GM23338 (cell line): ENCODE measurements around the gene CAPN10. TPM values are rescaled to one million over a fixed set of nuclear protein-coding genes. Genes with fewer than 3 reads are reported as not detected.

Experiments
- ATAC-seq: fragments of 200-7000 bp; cut with Tn5 transposase; 3 replicates; pipeline ENCODE4 v1.9.1; 2020
- DNase-seq: peaks from one replicate; pipeline ENCODE4 v3.0.0-alpha.2; 2015; ENCODE audit warnings: low spot score
- H2AFZ ChIP-seq: fragments of 200-600 bp; sonication (generic); 2 replicates; pipeline ENCODE4 v1.8.0; 2016; ENCODE audit warnings: antibody characterized with exemption, mild to moderate bottlenecking, moderate library complexity
- H3F3A ChIP-seq: fragments of 200-600 bp; sonication (generic); replicated peaks from 2 replicates; pipeline ENCODE4 v1.8.0; 2017; ENCODE audit warnings: antibody characterized with exemption, mixed run types, low read depth
- H3K27ac ChIP-seq: fragments of 200-600 bp; sonication (generic); 2 replicates; pipeline ENCODE4 v1.6.1; 2016; ENCODE audit warnings: low read depth
- H3K27me3 ChIP-seq: fragments of 200-600 bp; sonication (generic); 2 replicates; pipeline ENCODE4 v1.8.0; 2016; ENCODE audit warnings: mild to moderate bottlenecking, mixed run types, moderate library complexity; ENCODE audit not compliant: insufficient read depth
- H3K36me3 ChIP-seq: fragments of 200-600 bp; sonication (generic); 2 replicates; pipeline ENCODE4 v1.8.0; 2016; ENCODE audit warnings: mild to moderate bottlenecking; ENCODE audit not compliant: insufficient read depth
- H3K4me1 ChIP-seq: fragments of 200-600 bp; sonication (generic); 2 replicates; pipeline ENCODE4 v1.8.0; 2016; ENCODE audit warnings: mild to moderate bottlenecking, moderate library complexity; ENCODE audit not compliant: insufficient read depth
- H3K4me2 ChIP-seq: fragments of 200-600 bp; sonication (generic); 2 replicates; pipeline ENCODE4 v1.7.1; 2017; ENCODE audit warnings: mixed run types
- H3K4me3 ChIP-seq: fragments of 200-600 bp; sonication (generic); 2 replicates; pipeline ENCODE4 v1.6.1; 2016; ENCODE audit warnings: mixed run types
- H3K79me2 ChIP-seq: fragments of 200-600 bp; sonication (generic); replicated peaks from 2 replicates; pipeline ENCODE4 v1.8.0; 2017; ENCODE audit warnings: mild to moderate bottlenecking; ENCODE audit not compliant: insufficient read depth
- H3K9me2 ChIP-seq: fragments of 200-600 bp; sonication (generic); 2 replicates; pipeline ENCODE4 v1.8.0; 2017; ENCODE audit not compliant: insufficient read depth
- H4K20me1 ChIP-seq: fragments of 200-600 bp; sonication (generic); replicated peaks from 2 replicates; pipeline ENCODE4 v1.8.0; 2017; ENCODE audit warnings: mild to moderate bottlenecking; ENCODE audit not compliant: insufficient read depth
- H3K27ac Mint-ChIP-seq: 2 replicates; pipeline ENCODE4 v1.8.0; 2020; ENCODE audit warnings: inconsistent platforms, mild to moderate bottlenecking, moderate library complexity, mixed read lengths
- H3K27me3 Mint-ChIP-seq: 3 replicates; pipeline ENCODE4 v1.8.0; 2022; ENCODE audit warnings: low read depth, mild to moderate bottlenecking, moderate library complexity, mixed read lengths, inconsistent platforms; ENCODE audit not compliant: insufficient read depth, poor library complexity
- H3K36me3 Mint-ChIP-seq: 3 replicates; pipeline ENCODE4 v1.8.0; 2021; ENCODE audit warnings: low read depth, mild to moderate bottlenecking, inconsistent platforms, moderate library complexity, mixed read lengths
- H3K4me1 Mint-ChIP-seq: 3 replicates; pipeline ENCODE4 v1.8.0; 2020; ENCODE audit warnings: mild to moderate bottlenecking, inconsistent platforms, mixed read lengths
- H3K4me3 Mint-ChIP-seq: 3 replicates; pipeline ENCODE4 v1.8.0; 2021; ENCODE audit warnings: moderate library complexity, mild to moderate bottlenecking, inconsistent platforms, mixed read lengths
- H3K9me3 Mint-ChIP-seq: 3 replicates; pipeline ENCODE4 v1.8.0; 2020; ENCODE audit warnings: moderate library complexity, mild to moderate bottlenecking, inconsistent platforms, mixed read lengths
- CREB1 ChIP-seq: fragments of 250-450 bp; sonication (Bioruptor Pico); IDR thresholded peaks from 2 replicates; pipeline ENCODE4 v1.5.0; 2020; ENCODE audit warnings: low read depth, mild to moderate bottlenecking, moderate library complexity
- ETS1 ChIP-seq: IDR thresholded peaks from 2 replicates; pipeline ENCODE4 v1.6.1; 2016; ENCODE audit warnings: antibody characterized with exemption
- EZH2 ChIP-seq: fragments of 200-600 bp; sonication (generic); IDR thresholded peaks from one replicate; pipeline ENCODE4 v1.8.0; 2017; ENCODE audit warnings: antibody characterized with exemption, mild to moderate bottlenecking, low read depth; ENCODE audit not compliant: unreplicated experiment
- EZH2phosphoT487 ChIP-seq: fragments of 200-600 bp; sonication (generic); IDR thresholded peaks from one replicate; pipeline ENCODE4 v1.8.1; 2018; ENCODE audit warnings: antibody characterized with exemption; ENCODE audit not compliant: unreplicated experiment
- JUNB ChIP-seq: IDR thresholded peaks from one replicate; pipeline ENCODE4 v1.6.1; 2016; ENCODE audit warnings: antibody characterized with exemption; ENCODE audit not compliant: unreplicated experiment
- NANOG ChIP-seq: IDR thresholded peaks from 2 replicates; pipeline ENCODE4 v1.6.1; 2016; ENCODE audit warnings: antibody characterized with exemption, borderline replicate concordance
- POLR2AphosphoS5 ChIP-seq: IDR thresholded peaks from 2 replicates; pipeline ENCODE4 v1.6.1; 2016; ENCODE audit warnings: antibody characterized with exemption, low read depth
- STAT1 ChIP-seq: IDR thresholded peaks from one replicate; pipeline ENCODE4 v1.6.1; 2016; ENCODE audit warnings: antibody characterized with exemption; ENCODE audit not compliant: unreplicated experiment
- ZNF114 ChIP-seq: fragments of 250-450 bp; sonication (Bioruptor Pico); IDR thresholded peaks from 2 replicates; pipeline ENCODE4 v1.5.0; 2020; ENCODE audit warnings: mild to moderate bottlenecking, moderate library complexity
- polyA plus RNA-seq: library from polyadenylated mRNA; unstranded; fragments of >200 nt; fragmentation: Nextera tagmentation; extraction: Ambion mirVana; gene quantifications from 2 replicates; pipeline ENCODE4 v1.2.1, GENCODE V29; 2016
- total RNA-seq: library from RNA; depleted of rRNA; stranded (reverse); fragments of >200 nt; shearing (Covaris generic); gene quantifications from 2 replicates; pipeline ENCODE4 v1.2.3, GENCODE V29; 2014
- TF ChIP-seq, protein P1 (sequence below), 2 experiments: fragments of 200-600 bp in 1 of 2; sonication (generic) in 1 of 2; conservative IDR thresholded peaks; 2 replicates each; pipeline versions ENCODE4 v1.5.1 to v1.6.1; 2016 to 2017; ENCODE audit warnings: antibody characterized with exemption in 2 of 2, low read depth in 2 of 2, mild to moderate bottlenecking in 2 of 2, moderate library complexity in 1 of 2
- TF ChIP-seq, protein P2 (sequence below): IDR thresholded peaks from one replicate; pipeline ENCODE4 v1.6.1; 2018; ENCODE audit warnings: antibody characterized with exemption; ENCODE audit not compliant: unreplicated experiment

The CAPN10 gene
- total and polyA plus RNA-seq, 2 experiments from 2014 or later: 30.2 to 59.8 TPM

GRCh38 chr2:240604939-240605716 is 18.6 kb downstream of the CAPN10 start:
- Mint-ChIP-seq H3K27ac (no peak overlapping the region; the same call in 1 of the 2 replicates), H3K36me3 (no peaks in the 10 kb centered on the region; the same call in 2 of the 3 replicates), H3K9me3 (no peaks in the 10 kb centered on the region), H3K4me1 (no peaks in the 10 kb centered on the region), H3K27me3 (peaks cover 2% of the 10 kb centered on the region), H3K4me3 (no peak overlapping the region)
- Histone ChIP-seq H3K79me2 (no peaks in the 10 kb centered on the region), H3F3A (no peaks in the 10 kb centered on the region), H3K4me1 (no peaks in the 10 kb centered on the region), H3K4me3 (no peak overlapping the region), H3K9me2 (no peaks in the 10 kb centered on the region), H3K27me3 (no peaks in the 10 kb centered on the region), H3K27ac (no peak overlapping the region), H2AFZ (no peak overlapping the region), H3K4me2 (no peak overlapping the region), H3K36me3 (no peaks in the 10 kb centered on the region), H4K20me1 (no peaks in the 10 kb centered on the region)
- TF ChIP-seq POLR2AphosphoS5 (no peak), STAT1 (no peak), EZH2phosphoT487 (no peak), EZH2 (no peak), ZNF114 (CRISPR knock-in tag) (no peak), JUNB (no peak), NANOG (no peak), ETS1 (no peak), CREB1 (no peak)
- TF ChIP-seq, protein P1, sequence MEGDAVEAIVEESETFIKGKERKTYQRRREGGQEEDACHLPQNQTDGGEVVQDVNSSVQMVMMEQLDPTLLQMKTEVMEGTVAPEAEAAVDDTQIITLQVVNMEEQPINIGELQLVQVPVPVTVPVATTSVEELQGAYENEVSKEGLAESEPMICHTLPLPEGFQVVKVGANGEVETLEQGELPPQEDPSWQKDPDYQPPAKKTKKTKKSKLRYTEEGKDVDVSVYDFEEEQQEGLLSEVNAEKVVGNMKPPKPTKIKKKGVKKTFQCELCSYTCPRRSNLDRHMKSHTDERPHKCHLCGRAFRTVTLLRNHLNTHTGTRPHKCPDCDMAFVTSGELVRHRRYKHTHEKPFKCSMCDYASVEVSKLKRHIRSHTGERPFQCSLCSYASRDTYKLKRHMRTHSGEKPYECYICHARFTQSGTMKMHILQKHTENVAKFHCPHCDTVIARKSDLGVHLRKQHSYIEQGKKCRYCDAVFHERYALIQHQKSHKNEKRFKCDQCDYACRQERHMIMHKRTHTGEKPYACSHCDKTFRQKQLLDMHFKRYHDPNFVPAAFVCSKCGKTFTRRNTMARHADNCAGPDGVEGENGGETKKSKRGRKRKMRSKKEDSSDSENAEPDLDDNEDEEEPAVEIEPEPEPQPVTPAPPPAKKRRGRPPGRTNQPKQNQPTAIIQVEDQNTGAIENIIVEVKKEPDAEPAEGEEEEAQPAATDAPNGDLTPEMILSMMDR (conservative IDR thresholded peaks at IDR 0.05; ENCODE audit: low read depth in 2 of 2): no peak
- TF ChIP-seq, protein P2, sequence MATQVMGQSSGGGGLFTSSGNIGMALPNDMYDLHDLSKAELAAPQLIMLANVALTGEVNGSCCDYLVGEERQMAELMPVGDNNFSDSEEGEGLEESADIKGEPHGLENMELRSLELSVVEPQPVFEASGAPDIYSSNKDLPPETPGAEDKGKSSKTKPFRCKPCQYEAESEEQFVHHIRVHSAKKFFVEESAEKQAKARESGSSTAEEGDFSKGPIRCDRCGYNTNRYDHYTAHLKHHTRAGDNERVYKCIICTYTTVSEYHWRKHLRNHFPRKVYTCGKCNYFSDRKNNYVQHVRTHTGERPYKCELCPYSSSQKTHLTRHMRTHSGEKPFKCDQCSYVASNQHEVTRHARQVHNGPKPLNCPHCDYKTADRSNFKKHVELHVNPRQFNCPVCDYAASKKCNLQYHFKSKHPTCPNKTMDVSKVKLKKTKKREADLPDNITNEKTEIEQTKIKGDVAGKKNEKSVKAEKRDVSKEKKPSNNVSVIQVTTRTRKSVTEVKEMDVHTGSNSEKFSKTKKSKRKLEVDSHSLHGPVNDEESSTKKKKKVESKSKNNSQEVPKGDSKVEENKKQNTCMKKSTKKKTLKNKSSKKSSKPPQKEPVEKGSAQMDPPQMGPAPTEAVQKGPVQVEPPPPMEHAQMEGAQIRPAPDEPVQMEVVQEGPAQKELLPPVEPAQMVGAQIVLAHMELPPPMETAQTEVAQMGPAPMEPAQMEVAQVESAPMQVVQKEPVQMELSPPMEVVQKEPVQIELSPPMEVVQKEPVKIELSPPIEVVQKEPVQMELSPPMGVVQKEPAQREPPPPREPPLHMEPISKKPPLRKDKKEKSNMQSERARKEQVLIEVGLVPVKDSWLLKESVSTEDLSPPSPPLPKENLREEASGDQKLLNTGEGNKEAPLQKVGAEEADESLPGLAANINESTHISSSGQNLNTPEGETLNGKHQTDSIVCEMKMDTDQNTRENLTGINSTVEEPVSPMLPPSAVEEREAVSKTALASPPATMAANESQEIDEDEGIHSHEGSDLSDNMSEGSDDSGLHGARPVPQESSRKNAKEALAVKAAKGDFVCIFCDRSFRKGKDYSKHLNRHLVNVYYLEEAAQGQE: no peak
- DNase-seq (no peak), ATAC-seq (no peak)
